HG02981 (cell line): ENCODE results near the gene GFM1.
"Not testable (repeated sequence)": the region's sequence is repeated elsewhere in the genome, so short reads cannot be mapped to it uniquely, and the experiment has no call there.

ENCODE experiments used
- ATAC-seq: cut with Tn5 transposase; IDR thresholded peaks from one replicate; pipeline ENCODE4 v1.9.1; 2021; ENCODE audit warnings: mild to moderate bottlenecking, moderate library complexity; ENCODE audit not compliant: unreplicated experiment

The GFM1 gene

GRCh38 chr3:158672215-158673176 is 28.2 kb downstream of the GFM1 start, which contains the start of gene LXN:
TSS of gene LXN (minus strand) at chr3:158672648. CDS start at chr3:158672478, 170 bp downstream.
- peak; percentile 99 for ATAC-seq

- ATAC-seq = no peak
Measured at GRCh38 chr3:158678687-158679086, 34.4 kb downstream of the GFM1 start.

GRCh38 chr3:158679547-158680000 is 35.2 kb downstream of the GFM1 start:
- no peak for ATAC-seq

- ATAC-seq = no peak
Measured at GRCh38 chr3:158680861-158681260, 36.5 kb downstream of the GFM1 start.

GRCh38 chr3:158683230-158683962 is 39.1 kb downstream of the GFM1 start:
- ATAC-seq = no peak

- no peak for ATAC-seq
Measured at GRCh38 chr3:158685159-158685558, 40.8 kb downstream of the GFM1 start.

- not testable (repeated sequence) for ATAC-seq
Measured at GRCh38 chr3:158693866-158694456, 49.6 kb downstream of the GFM1 start.

- no peak for ATAC-seq
Measured at GRCh38 chr3:158696618-158697017, 52.3 kb downstream of the GFM1 start.

- no peak for ATAC-seq
Measured at GRCh38 chr3:158700559-158700958, 56.2 kb downstream of the GFM1 start.

- no peak for ATAC-seq
Measured at GRCh38 chr3:158701420-158702065, 57.2 kb downstream of the GFM1 start.

GRCh38 chr3:158702815-158703481 is 58.6 kb downstream of the GFM1 start:
- ATAC-seq = no peak

- ATAC-seq = no peak
Measured at GRCh38 chr3:158703566-158703965, 59.2 kb downstream of the GFM1 start.

- ATAC-seq = no peak
Measured at GRCh38 chr3:158709666-158710083, 65.3 kb downstream of the GFM1 start.

- ATAC-seq = no peak
Measured at GRCh38 chr3:158710601-158711000, 66.3 kb downstream of the GFM1 start.

- no peak for ATAC-seq
Measured at GRCh38 chr3:158711886-158712285, 67.6 kb downstream of the GFM1 start.

GRCh38 chr3:158712443-158712842 is 68.1 kb downstream of the GFM1 start:
- no peak for ATAC-seq

- ATAC-seq = no peak
Measured at GRCh38 chr3:158713094-158713499, 68.8 kb downstream of the GFM1 start.

GRCh38 chr3:158717576-158717975 is 73.2 kb downstream of the GFM1 start:
- ATAC-seq = no peak

- no peak for ATAC-seq
Measured at GRCh38 chr3:158718490-158719170, 74.3 kb downstream of the GFM1 start.

GRCh38 chr3:158722108-158722507 is 77.8 kb downstream of the GFM1 start:
- ATAC-seq = no peak
